Esophagus squamous epithelium (tissue), 5 donors: Measurements from ENCODE around the gene BOLA2B. TPM values are rescaled to one million over a fixed set of nuclear protein-coding genes. Genes with fewer than 3 reads are reported as not detected.

Source experiments
- DNase-seq: peaks from one replicate; lab custom pipeline; 2025; lab: John Stamatoyannopoulos, UW
- H3K27ac ChIP-seq, 4 donors: fragments of 200-600 bp; sonication (generic); one replicate each; pipeline ENCODE4 v1.5.1; 2016 to 2019; ENCODE audit warnings: mild to moderate bottlenecking in 1 of 4
- H3K27me3 ChIP-seq, 4 donors: fragments of 200-600 bp; sonication (generic); 1 replicate in 3 of 4; 2 replicates in 1 of 4; pipeline versions ENCODE4 v1.5.1 to v1.6.0; 2017 to 2021; ENCODE audit warnings: antibody characterized with exemption in 1 of 4
- H3K36me3 ChIP-seq, 3 donors: fragments of 200-600 bp; sonication (generic); one replicate each; pipeline ENCODE4 v1.5.1; 2016 to 2019
- H3K4me1 ChIP-seq, 3 donors: fragments of 200-600 bp; sonication (generic); one replicate each; pipeline ENCODE4 v1.5.1; 2017 to 2019
- H3K4me3 ChIP-seq, 4 donors: fragments of 200-600 bp; sonication (generic); 1 replicate in 3 of 4; 2 replicates in 1 of 4; pipeline ENCODE4 v1.5.1; 2016 to 2019; ENCODE audit warnings: mild to moderate bottlenecking in 2 of 4, moderate library complexity in 1 of 4
- H3K9me3 ChIP-seq, 3 donors: fragments of 200-600 bp; sonication (generic); one replicate each; pipeline ENCODE4 v1.5.1; 2016 to 2019
- POLR2A ChIP-seq, 4 donors: fragments of 450-650 bp; IDR thresholded peaks; one replicate each; pipeline ENCODE4 v1.6.1; 2017; ENCODE audit warnings: antibody characterized with exemption in 4 of 4, mild to moderate bottlenecking in 4 of 4, moderate library complexity in 3 of 4
- WGBS, 2 donors: methylation state at CpG; one replicate each; pipeline ENCODE4 v1.1.5; 2018; 5-methylcytosine and 5-hydroxymethylcytosine counted together
- intact Hi-C: fragments of 100-400 bp; cut with DNase I; formaldehyde crosslinking; loops from one replicate; pipeline ENCODE4 v1.15.0; 2022
- small RNA-seq, 4 donors: library from RNA; depleted of rRNA; stranded (forward); fragments of <200 nt; gene quantifications; one replicate each; pipeline ENCODE3, GENCODE V24; 2016
- total RNA-seq, 4 donors: library from RNA; depleted of rRNA; stranded (reverse); fragments of >200 nt; gene quantifications; one replicate each; pipeline ENCODE4 v1.1.0, GENCODE V29; 2016
- TF ChIP-seq, protein P1 (sequence below), 6 experiments: fragments of 450-650 bp in 4 of 6; fragments of 200-600 bp in 2 of 6; sonication (generic) in 2 of 6; IDR thresholded peaks; one replicate each; pipeline ENCODE4 v1.5.1; 2016 to 2019; ENCODE audit warnings: antibody characterized with exemption in 6 of 6, mild to moderate bottlenecking in 4 of 6, moderate library complexity in 4 of 6
- donor health status: DM: yes; HTN: yes; CAD: no.

The BOLA2B gene
- total RNA-seq, 4 donors from 2014 or later = 190 to 623 (median 313) TPM

DNA sequence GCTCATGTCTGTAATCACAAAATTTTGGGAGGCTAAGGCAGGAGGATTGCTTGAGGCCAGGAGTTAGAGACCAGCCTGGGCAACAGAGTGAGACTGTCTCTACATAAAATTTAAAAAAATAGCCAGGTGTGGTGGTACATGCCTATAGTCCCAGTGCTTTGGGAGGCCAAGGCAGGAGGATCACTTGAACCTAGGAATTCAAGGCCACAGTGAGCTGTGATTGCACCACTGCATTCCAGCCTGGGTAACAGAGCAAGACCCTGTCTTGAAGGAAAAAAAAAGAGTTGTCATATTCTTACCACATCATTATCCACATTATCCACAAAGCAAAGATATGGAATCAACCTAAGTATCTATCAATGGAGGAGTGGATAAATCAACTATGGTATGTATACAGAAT lies 49.4 kb downstream of the BOLA2B start:
- H3K4me1 ChIP-seq = no peaks in the 10 kb centered on the region
- no peaks in the 10 kb centered on the region for H3K36me3 ChIP-seq
- no peaks in the 10 kb centered on the region for H3K27me3 ChIP-seq
- intact Hi-C loops = no loop called here
- H3K27ac ChIP-seq = no peak overlapping the region
- no peak for DNase-seq
- peaks cover 0 to 5% (median 0%) of the 10 kb centered on the region in 3 donors for H3K9me3 ChIP-seq
- TF ChIP-seq POLR2A (IDR thresholded peaks at IDR 0.05) = no peak
- TF ChIP-seq, protein P1, sequence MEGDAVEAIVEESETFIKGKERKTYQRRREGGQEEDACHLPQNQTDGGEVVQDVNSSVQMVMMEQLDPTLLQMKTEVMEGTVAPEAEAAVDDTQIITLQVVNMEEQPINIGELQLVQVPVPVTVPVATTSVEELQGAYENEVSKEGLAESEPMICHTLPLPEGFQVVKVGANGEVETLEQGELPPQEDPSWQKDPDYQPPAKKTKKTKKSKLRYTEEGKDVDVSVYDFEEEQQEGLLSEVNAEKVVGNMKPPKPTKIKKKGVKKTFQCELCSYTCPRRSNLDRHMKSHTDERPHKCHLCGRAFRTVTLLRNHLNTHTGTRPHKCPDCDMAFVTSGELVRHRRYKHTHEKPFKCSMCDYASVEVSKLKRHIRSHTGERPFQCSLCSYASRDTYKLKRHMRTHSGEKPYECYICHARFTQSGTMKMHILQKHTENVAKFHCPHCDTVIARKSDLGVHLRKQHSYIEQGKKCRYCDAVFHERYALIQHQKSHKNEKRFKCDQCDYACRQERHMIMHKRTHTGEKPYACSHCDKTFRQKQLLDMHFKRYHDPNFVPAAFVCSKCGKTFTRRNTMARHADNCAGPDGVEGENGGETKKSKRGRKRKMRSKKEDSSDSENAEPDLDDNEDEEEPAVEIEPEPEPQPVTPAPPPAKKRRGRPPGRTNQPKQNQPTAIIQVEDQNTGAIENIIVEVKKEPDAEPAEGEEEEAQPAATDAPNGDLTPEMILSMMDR (IDR thresholded peaks at IDR 0.05) = no peak
- H3K4me3 ChIP-seq = no peak overlapping the region

DNA sequence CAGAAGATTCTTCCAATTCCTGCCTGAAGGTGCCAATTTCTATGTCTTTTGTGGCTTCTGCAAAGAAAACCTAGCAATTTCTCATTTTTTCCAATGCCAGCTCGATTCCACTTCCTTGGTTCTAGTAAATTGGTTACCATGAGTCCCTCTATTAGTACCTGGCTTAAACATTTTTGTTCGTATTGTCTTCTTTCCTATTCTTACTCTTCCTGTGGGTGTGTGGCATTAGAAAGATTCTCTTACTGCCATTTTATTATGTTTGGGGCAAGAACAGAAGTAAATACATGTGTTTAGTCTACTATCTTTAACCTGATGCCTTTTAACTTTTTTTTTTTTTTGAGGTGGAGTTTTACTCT lies 50.1 kb downstream of the BOLA2B start:
- Histone ChIP-seq H3K9me3 (no peaks in the 10 kb centered on the region), H3K4me1 (no peaks in the 10 kb centered on the region), H3K4me3 (no peak overlapping the region), H3K36me3 (no peaks in the 10 kb centered on the region), H3K27me3 (no peaks in the 10 kb centered on the region), H3K27ac (no peak overlapping the region)
- intact Hi-C loops = no loop called here
- TF ChIP-seq, protein P1 (IDR thresholded peaks at IDR 0.05) = no peak
- no peak for TF ChIP-seq POLR2A (IDR thresholded peaks at IDR 0.05)
- 48 to 55% methylated on average over 2 of the region's 2 CpGs for WGBS, 2 donors
- no peak for DNase-seq

Small RNA genes lying within 50 kb of the gene (small RNA-seq; reads per million reads assigned to genes)
- gene AC106782.4 = 0 reads per million in 4 donors

Other genes starting within 250 kb of the BOLA2B start
- 100 to 1,000 TPM in 1 of 4 donors, 10 to 100 TPM in 3; 48.0 to 119 (median 80.0) TPM for gene TMEM219, start 231.6 kb downstream of the BOLA2B start, total RNA-seq
- gene TAOK2, start 219.8 kb downstream of the BOLA2B start, total RNA-seq = 10 to 100 TPM; 26.8 to 33.7 (median 30.4) TPM
- gene HIRIP3, start 198.0 kb downstream of the BOLA2B start, total RNA-seq = 10 to 100 TPM in 2 of 4 donors, 1 to 10 TPM in 2; 5.1 to 12.8 (median 9.7) TPM
- gene INO80E, start 197.4 kb downstream of the BOLA2B start, total RNA-seq = 10 to 100 TPM; 34.3 to 59.9 (median 48.0) TPM
- under 1 TPM in 2 of 4 donors, not detected in 2; 0.50 to 0.76 TPM for gene DOC2A, start 182.6 kb downstream of the BOLA2B start, total RNA-seq
- gene C16orf92, start 170.5 kb downstream of the BOLA2B start, total RNA-seq = not detected
- gene TLCD3B, start 162.4 kb downstream of the BOLA2B start, total RNA-seq = not detected
- 1,000 to 10,000 TPM; 1,024 to 1,551 (median 1,380) TPM for gene ALDOA, start 127.9 kb downstream of the BOLA2B start, total RNA-seq
- gene PPP4C, start 117.7 kb downstream of the BOLA2B start, total RNA-seq = 100 to 1,000 TPM in 1 of 4 donors, 10 to 100 TPM in 3; 67.9 to 100 (median 78.4) TPM
- 1 to 10 TPM; 1.9 to 6.2 (median 4.7) TPM for gene TBX6, start 101.7 kb downstream of the BOLA2B start, total RNA-seq
- 100 to 1,000 TPM in 1 of 4 donors, 10 to 100 TPM in 3; 26.4 to 131 (median 63.0) TPM for gene YPEL3, start 97.5 kb downstream of the BOLA2B start, total RNA-seq
- 10 to 100 TPM; 13.4 to 41.2 (median 28.1) TPM for gene GDPD3, start 80.1 kb downstream of the BOLA2B start, total RNA-seq
- gene MAPK3, start 70.4 kb downstream of the BOLA2B start, total RNA-seq = 10 to 100 TPM; 45.7 to 86.9 (median 60.8) TPM
- gene CORO1A, start 10.1 kb downstream of the BOLA2B start, total RNA-seq = 10 to 100 TPM in 3 of 4 donors, 1 to 10 TPM in 1; 9.5 to 29.1 (median 23.2) TPM
- 10 to 100 TPM; 31.9 to 51.1 (median 46.5) TPM for gene SLX1A, start 209 bp upstream of the BOLA2B start, total RNA-seq
- 10 to 100 TPM in 2 of 4 donors, 1 to 10 TPM in 2; 1.1 to 17.2 (median 7.3) TPM for gene SULT1A3, start 5.6 kb upstream of the BOLA2B start, total RNA-seq
- gene NPIPB13, start 54.8 kb upstream of the BOLA2B start, total RNA-seq = 1 to 10 TPM in 2 of 4 donors, under 1 TPM in 1, not detected in 1; 0.94 to 4.2 (median 2.4) TPM
- 10 to 100 TPM; 21.9 to 38.0 (median 28.5) TPM for gene CD2BP2, start 161.6 kb upstream of the BOLA2B start, total RNA-seq
- 10 to 100 TPM; 21.9 to 33.9 (median 26.1) TPM for gene TBC1D10B, start 176.8 kb upstream of the BOLA2B start, total RNA-seq
- not detected for gene MYL11, start 181.1 kb upstream of the BOLA2B start, total RNA-seq
- gene SEPTIN1, start 188.9 kb upstream of the BOLA2B start, total RNA-seq = 1 to 10 TPM; 1.2 to 7.1 (median 2.7) TPM
- gene ZNF48, start 201.8 kb upstream of the BOLA2B start, total RNA-seq = 1 to 10 TPM; 2.8 to 5.9 (median 4.5) TPM
- 10 to 100 TPM in 1 of 4 donors, 1 to 10 TPM in 3; 3.7 to 15.1 (median 7.0) TPM for gene ZNF771, start 213.9 kb upstream of the BOLA2B start, total RNA-seq
- 10 to 100 TPM in 3 of 4 donors, 1 to 10 TPM in 1; 7.4 to 28.6 (median 22.7) TPM for gene DCTPP1, start 236.4 kb upstream of the BOLA2B start, total RNA-seq